HCT116 (cell line): ENCODE data around the gene OR52A5. TPM values are rescaled to one million over a fixed set of nuclear protein-coding genes. Genes with fewer than 3 reads are reported as not detected.

Experiments used
- ATAC-seq: fragments of 200-7000 bp; cut with Tn5 transposase; 2 replicates; pipeline ENCODE4 v1.9.1; 2020; ENCODE audit warnings: mild to moderate bottlenecking, moderate library complexity
- BruUV-seq: library from RNA; stranded (reverse); fragments of 400-500 nt; replicated peaks from 2 replicates; lab custom pipeline; 2021; lab: Mats Ljungman, UMichigan
- CTCF ChIA-PET: fragments of 300-600 bp; sonication (Branson Sonifier 250); formaldehyde crosslinking; loops from one replicate; lab custom pipeline; 2021; ENCODE audit warnings: antibody characterized with exemption; lab: Charles Lee
- POLR2A ChIA-PET: fragments of 300-600, 350-600 bp; sonication (Branson Sonifier 250); formaldehyde crosslinking; loops from one replicate; lab custom pipeline; 2021; ENCODE audit warnings: antibody characterized with exemption; lab: Charles Lee
- RAD21 ChIA-PET, 2 experiments: fragments of 300-600 bp; sonication (Branson Sonifier 250); formaldehyde crosslinking; loops; one replicate each; lab custom pipeline; 2023; ENCODE audit warnings: low total read pairs in 2 of 2; ENCODE audit not compliant: uncharacterized antibody in 2 of 2, unreplicated experiment in 2 of 2, low non-redundant PET in 1 of 2; lab: Charles Lee
- DNase-seq: peaks from one replicate; pipeline ENCODE4 v3.0.0-alpha.2; 2010; ENCODE audit warnings: low read depth, low spot score
- H2AFZ ChIP-seq: fragments of 200-600 bp; shearing (Covaris generic), sonication (generic); 2 replicates; pipeline ENCODE4 v1.6.1; 2017; ENCODE audit warnings: low read depth, mixed run types, mixed read lengths, antibody characterized with exemption, low read length; ENCODE audit not compliant: poor library complexity, severe bottlenecking
- H3K27ac ChIP-seq: 2 replicates; pipeline ENCODE4 v1.5.1; 2012; ENCODE audit warnings: low read depth, low read length
- H3K27me3 ChIP-seq: fragments of 200-600 bp; sonication (generic); 2 replicates; pipeline ENCODE4 v1.6.1; 2016; ENCODE audit warnings: mixed run types, low read length, mixed read lengths; ENCODE audit not compliant: insufficient read depth
- H3K36me3 ChIP-seq, 2 experiments: fragments of 200-500 bp in 1 of 2; fragments of 200-600 bp in 1 of 2; sonication (Bioruptor generic) in 1 of 2; sonication (generic) in 1 of 2; 2 replicates each; pipeline versions ENCODE4 v1.5.1 to v1.6.1; 2014 to 2016; ENCODE audit warnings: low read length in 2 of 2, inconsistent platforms in 1 of 2, mixed read lengths in 1 of 2, mixed run types in 1 of 2; ENCODE audit not compliant: insufficient read depth in 2 of 2, control insufficient read depth in 1 of 2
- H3K4me1 ChIP-seq, 2 experiments: fragments of 200-600 bp in 1 of 2; sonication (generic) in 1 of 2; 2 replicates each; pipeline versions ENCODE4 v1.5.1 to v1.6.1; 2012 to 2017; ENCODE audit warnings: low read length in 2 of 2, inconsistent platforms in 1 of 2, mild to moderate bottlenecking in 1 of 2, mixed read lengths in 1 of 2, mixed run types in 1 of 2, moderate library complexity in 1 of 2; ENCODE audit not compliant: insufficient read depth in 2 of 2, control insufficient read depth in 1 of 2
- H3K4me2 ChIP-seq: fragments of 200-600 bp; sonication (generic); 2 replicates; pipeline ENCODE4 v1.6.1; 2017; ENCODE audit warnings: mixed run types, low read length, mixed read lengths
- H3K4me3 ChIP-seq, 2 experiments: fragments of 200-600 bp in 1 of 2; sonication (generic) in 1 of 2; replicated peaks in 1 of 2; 2 replicates each; pipeline ENCODE4 v1.5.1; 2011 to 2016; ENCODE audit warnings: low read length in 2 of 2, control low read depth in 1 of 2, low read depth in 1 of 2, mild to moderate bottlenecking in 1 of 2, mixed read lengths in 1 of 2, mixed run types in 1 of 2
- H3K79me2 ChIP-seq: fragments of 200-600 bp; sonication (generic); 2 replicates; pipeline ENCODE4 v1.6.1; 2017; ENCODE audit warnings: mild to moderate bottlenecking, mixed run types, low read length, moderate library complexity, mixed read lengths; ENCODE audit not compliant: insufficient read depth
- H3K9ac ChIP-seq: fragments of 200-600 bp; sonication (generic); 2 replicates; pipeline ENCODE4 v1.6.1; 2016; ENCODE audit warnings: low read length, mixed read lengths
- H3K9me2 ChIP-seq: fragments of 200-600 bp; sonication (generic), shearing (Covaris generic); 2 replicates; pipeline ENCODE4 v1.6.1; 2017; ENCODE audit warnings: mixed run types, mild to moderate bottlenecking, moderate library complexity; ENCODE audit not compliant: insufficient read depth
- H3K9me3 ChIP-seq, 2 experiments: fragments of 200-500 bp in 1 of 2; fragments of 200-600 bp in 1 of 2; sonication (Bioruptor generic) in 1 of 2; sonication (generic) in 1 of 2; 2 replicates each; pipeline ENCODE4 v1.6.1; 2014 to 2017; ENCODE audit warnings: low read length in 2 of 2, mixed read lengths in 2 of 2, inconsistent platforms in 1 of 2, low read depth in 1 of 2, mild to moderate bottlenecking in 1 of 2, mixed run types in 1 of 2, moderate library complexity in 1 of 2; ENCODE audit not compliant: control insufficient read depth in 1 of 2, insufficient read depth in 1 of 2
- H4K20me1 ChIP-seq: fragments of 200-600 bp; sonication (generic), shearing (Covaris generic); 2 replicates; pipeline ENCODE4 v1.6.1; 2017; ENCODE audit warnings: mixed run types, mild to moderate bottlenecking, moderate library complexity; ENCODE audit not compliant: insufficient read depth
- CBX3 ChIP-seq: IDR thresholded peaks from 2 replicates; pipeline ENCODE4 v1.6.1; 2012; ENCODE audit warnings: low read depth
- CEBPB ChIP-seq: IDR thresholded peaks from 2 replicates; pipeline ENCODE4 v1.6.1; 2012; ENCODE audit warnings: low read depth
- CTCF ChIP-seq, 3 experiments: fragments of 200-600 bp in 1 of 3; sonication (generic) in 1 of 3; IDR thresholded peaks in 2 of 3; conservative IDR thresholded peaks in 1 of 3; 2 replicates each; pipeline ENCODE4 v1.5.1; 2012 to 2017; ENCODE audit warnings: low read depth in 2 of 3, low read length in 2 of 3, antibody characterized with exemption in 1 of 3, borderline replicate concordance in 1 of 3, control low read depth in 1 of 3, mild to moderate bottlenecking in 1 of 3, mixed read lengths in 1 of 3, mixed run types in 1 of 3, moderate library complexity in 1 of 3; ENCODE audit not compliant: insufficient read depth in 1 of 3
- EGR1 ChIP-seq: IDR thresholded peaks from 2 replicates; pipeline ENCODE4 v1.6.1; 2012; ENCODE audit warnings: low read depth
- ELF1 ChIP-seq: IDR thresholded peaks from 2 replicates; pipeline ENCODE4 v1.6.1; 2012; ENCODE audit warnings: low read depth, borderline replicate concordance
- EZH2phosphoT487 ChIP-seq: fragments of 200-600 bp; IDR thresholded peaks from 2 replicates; pipeline ENCODE4 v1.6.1; 2018; ENCODE audit warnings: antibody characterized with exemption, borderline replicate concordance
- FOSL1 ChIP-seq: IDR thresholded peaks from 2 replicates; pipeline ENCODE4 v1.6.1; 2012; ENCODE audit warnings: low read depth
- POLR2A ChIP-seq: IDR thresholded peaks from 2 replicates; pipeline ENCODE4 v1.7.0; 2011; ENCODE audit warnings: borderline replicate concordance; ENCODE audit not compliant: insufficient read depth, insufficient read length; ENCODE audit errors: extremely low read depth
- RAD21 ChIP-seq: IDR thresholded peaks from 2 replicates; pipeline ENCODE4 v1.6.1; 2012; ENCODE audit warnings: low read depth, mild to moderate bottlenecking
- REST ChIP-seq: IDR thresholded peaks from 2 replicates; pipeline ENCODE4 v1.6.1; 2012; ENCODE audit warnings: low read depth
- SIN3A ChIP-seq: IDR thresholded peaks from 2 replicates; pipeline ENCODE4 v1.6.1; 2012; ENCODE audit warnings: low read depth
- SP1 ChIP-seq: IDR thresholded peaks from 2 replicates; pipeline ENCODE4 v1.6.1; 2012; ENCODE audit warnings: low read depth
- YY1 ChIP-seq: IDR thresholded peaks from 2 replicates; pipeline ENCODE4 v1.6.1; 2011; ENCODE audit warnings: low read length, low read depth, moderate library complexity, mild to moderate bottlenecking; ENCODE audit not compliant: insufficient replicate concordance; ENCODE audit errors: extremely low read depth
- ZBTB33 ChIP-seq: IDR thresholded peaks from 2 replicates; pipeline ENCODE4 v1.6.1; 2011; ENCODE audit warnings: mild to moderate bottlenecking, low read length, moderate library complexity; ENCODE audit not compliant: insufficient replicate concordance; ENCODE audit errors: extremely low read depth
- intact Hi-C: fragments of 100-400 bp; cut with micrococcal nuclease; formaldehyde crosslinking; loops from 2 replicates; pipeline ENCODE4 v1.10.0; 2022
- total RNA-seq: library from RNA; stranded (reverse); gene quantifications from one replicate; pipeline ENCODE4 v1.2.1, GENCODE V29; 2021; ENCODE audit not compliant: unreplicated experiment

OR52A5 gene
- total RNA-seq, 1 experiment from 2014 or later, result not detected

- no peak overlapping the region for H3K9ac ChIP-seq
- BruUV-seq, result no TSS peak
- no peaks in the 10 kb centered on the region for H3K4me1 ChIP-seq
- H3K27ac ChIP-seq, result no peak overlapping the region
- H3K9me2 ChIP-seq, result no peaks in the 10 kb centered on the region
- no peaks in the 10 kb centered on the region for H3K79me2 ChIP-seq
- CTCF ChIA-PET, result no interaction called here
- H3K4me2 ChIP-seq, result no peak overlapping the region
- H3K36me3 ChIP-seq, result no peaks in the 10 kb centered on the region
- TF ChIP-seq REST (no peak), EZH2phosphoT487 (no peak), CTCF (IDR thresholded peaks at IDR 0.05 in 2 of 3, conservative IDR thresholded peaks at IDR 0.05 in 1 of 3; ENCODE audit: borderline replicate concordance in 1 of 3, insufficient read depth in 1 of 3, low read depth in 2 of 3, low read length in 2 of 3) (no peak), EGR1 (no peak), YY1 (no peak), CBX3 (no peak), ZBTB33 (no peak), SP1 (no peak), RAD21 (no peak), CEBPB (no peak), ELF1 (no peak), SIN3A (no peak), POLR2A (no peak), FOSL1 (no peak)
- TF ChIP-seq, all 23 proteins: peak for 0
- H3K9me3 ChIP-seq, result no peaks in the 10 kb centered on the region
- intact Hi-C loops, result no loop called here
- H4K20me1 ChIP-seq, result no peaks in the 10 kb centered on the region
- ChIA-PET RAD21 (no interaction called here), POLR2A (no interaction called here)
- H2AFZ ChIP-seq, result no peak overlapping the region
- H3K27me3 ChIP-seq, result peaks cover 74% of the 10 kb centered on the region
- DNase-seq (no peak), ATAC-seq (no peak)
- no peak overlapping the region for H3K4me3 ChIP-seq
Measured at GRCh38 chr11:5096011-5096410, 42.1 kb downstream of the OR52A5 start.
